GM12892 (cell line): ENCODE data around the gene IGSF21.

Experiments used
- POLR2A ChIP-seq: IDR thresholded peaks from 2 replicates; pipeline ENCODE4 v1.6.1; 2011; ENCODE audit warnings: low read depth, low read length, control low read depth
- POLR2AphosphoS5 ChIP-seq: IDR thresholded peaks from 2 replicates; pipeline ENCODE4 v1.6.1; 2011; ENCODE audit warnings: low read depth, low read length, control low read depth

GRCh38 chr1:18390953-18391352 lies 283.4 kb downstream of the IGSF21 start:
- TF ChIP-seq POLR2A, result no peak
- TF ChIP-seq POLR2AphosphoS5, result no peak
